Esophagus muscularis mucosa (tissue), 4 donors: ENCODE data around the gene TAAR8. TPM values are rescaled to one million over a fixed set of nuclear protein-coding genes. Genes with fewer than 3 reads are reported as not detected.

Experiments
- DNase-seq: peaks from one replicate; pipeline ENCODE4 v3.0.0-alpha.2; 2017; ENCODE audit errors: extremely low spot score
- H3K27ac ChIP-seq, 4 donors: fragments of 200-600 bp; sonication (generic); replicated peaks in 1 of 4; 1 replicate in 3 of 4; 2 replicates in 1 of 4; pipeline ENCODE4 v1.5.1; 2016 to 2019; ENCODE audit warnings: mild to moderate bottlenecking in 1 of 4
- H3K27me3 ChIP-seq, 4 donors: fragments of 200-600 bp; sonication (generic); one replicate each; pipeline versions ENCODE4 v1.5.1 to v1.6.0; 2016 to 2019
- H3K36me3 ChIP-seq, 4 donors: fragments of 200-600 bp; sonication (generic); one replicate each; pipeline ENCODE4 v1.5.1; 2016 to 2019
- H3K4me1 ChIP-seq, 4 donors: fragments of 200-600 bp; sonication (generic); one replicate each; pipeline ENCODE4 v1.5.1; 2016 to 2019
- H3K4me3 ChIP-seq, 4 donors: fragments of 200-600 bp; sonication (generic); 1 replicate in 2 of 4; 2 replicates in 2 of 4; pipeline ENCODE4 v1.5.1; 2016 to 2019; ENCODE audit warnings: mild to moderate bottlenecking in 4 of 4, moderate library complexity in 1 of 4
- H3K9me3 ChIP-seq, 4 donors: fragments of 200-600 bp; sonication (generic); 1 replicate in 3 of 4; 2 replicates in 1 of 4; pipeline ENCODE4 v1.5.1; 2016 to 2019
- EP300 ChIP-seq: sonication (generic); formaldehyde crosslinking; IDR thresholded peaks from one replicate; pipeline ENCODE4 v1.6.1; 2017; ENCODE audit warnings: antibody characterized with exemption
- POLR2A ChIP-seq: fragments of 450-650 bp; IDR thresholded peaks from one replicate; pipeline ENCODE4 v1.6.1; 2017; ENCODE audit warnings: antibody characterized with exemption, moderate library complexity, mild to moderate bottlenecking, low read depth
- POLR2AphosphoS5 ChIP-seq, 2 donors: sonication (generic); formaldehyde crosslinking; IDR thresholded peaks; one replicate each; pipeline ENCODE4 v1.6.1; 2017; ENCODE audit warnings: antibody characterized with exemption in 2 of 2
- WGBS: methylation state at CpG from one replicate; pipeline ENCODE4 v1.1.5; 2018; 5-methylcytosine and 5-hydroxymethylcytosine counted together
- intact Hi-C: fragments of 100-400 bp; cut with DNase I; formaldehyde crosslinking; loops from one replicate; pipeline ENCODE4 v1.15.1; 2023
- total RNA-seq, 4 donors: library from RNA; depleted of rRNA; stranded (reverse); fragments of >200 nt; gene quantifications; one replicate each; pipeline versions ENCODE4 v1.1.0 to v1.2.1, GENCODE V29; 2016
- TF ChIP-seq, protein P1 (sequence below), 3 experiments: fragments of 200-600 bp in 2 of 3; fragments of 450-650 bp in 1 of 3; sonication (generic) in 2 of 3; IDR thresholded peaks; one replicate each; pipeline ENCODE4 v1.5.1; 2017 to 2019; ENCODE audit warnings: antibody characterized with exemption in 3 of 3, mild to moderate bottlenecking in 2 of 3, moderate library complexity in 1 of 3

TAAR8 gene
- total RNA-seq, 4 donors from 2014 or later = not detected

DNA sequence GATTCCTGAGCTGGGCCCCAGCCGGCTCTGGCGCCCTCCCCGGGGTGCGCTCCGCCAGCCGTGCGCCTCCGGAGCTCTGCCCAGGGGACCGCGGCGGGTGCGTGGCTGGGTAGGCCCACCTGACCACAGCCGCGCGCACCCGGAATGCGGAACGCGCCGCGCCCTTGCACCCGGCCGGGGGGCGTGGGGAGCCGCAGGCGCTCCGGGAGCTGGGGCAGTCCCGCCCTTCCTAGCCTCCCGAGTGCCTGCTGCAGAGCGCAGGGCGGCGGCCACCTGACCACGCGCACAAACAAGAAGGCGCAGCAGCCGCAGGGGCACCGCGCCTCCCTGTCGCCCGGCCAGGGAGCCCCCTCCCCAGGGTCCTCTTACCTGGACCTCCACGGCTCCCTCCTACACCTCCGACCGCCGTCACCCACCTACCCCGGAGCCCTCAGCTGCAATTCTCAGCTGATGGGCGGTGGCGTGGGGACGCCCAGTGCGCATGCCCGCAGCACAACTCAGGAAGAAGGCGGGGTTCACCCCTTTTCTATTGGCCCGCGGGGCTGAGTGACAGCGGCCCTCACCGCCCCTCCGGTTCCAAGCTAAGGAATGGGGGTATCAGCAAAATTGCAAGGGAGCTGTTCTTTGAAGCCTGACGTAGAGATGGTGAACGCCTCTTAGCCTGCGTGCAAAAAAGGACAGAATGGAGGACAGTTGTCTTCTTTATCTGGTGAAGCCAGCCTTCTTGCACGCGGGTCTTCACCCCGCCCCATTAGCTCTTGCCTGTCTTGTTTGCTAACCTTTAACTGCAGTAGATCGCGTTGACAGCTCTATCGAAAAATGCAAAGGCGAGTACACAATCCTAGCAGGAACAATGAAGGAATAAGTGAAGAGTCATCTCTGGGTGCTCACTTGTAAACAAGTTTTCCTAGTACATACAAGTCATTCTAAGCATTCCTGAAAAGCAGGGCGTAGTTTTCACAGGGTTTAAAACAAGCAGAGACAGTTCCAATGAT lies 39.5 kb upstream of the TAAR8 start, which contains the start of gene STX7:
Gene STX7, minus strand, starts transcription at position 479 of the 995 bp plus-strand sequence. CDS start 9,586 bp downstream, outside the sequence.
- DNase-seq = peak; percentile 97
- Histone ChIP-seq H3K36me3 (no peaks in the 10 kb centered on the region), H3K4me3 (peak within 1 kb of the TSS; percentile 77 to 83 (median 81)), H3K27me3 (no peaks in the 10 kb centered on the region), H3K9me3 (no peaks in the 10 kb centered on the region), H3K4me1 (peaks cover 29 to 46% (median 43%) of the 10 kb centered on the region in 4 donors), H3K27ac (peak within 1 kb of the TSS; percentile 86 to 87 (median 86))
- intact Hi-C loops = no loop called here
- under 1% methylated on average over 53 of the region's 67 CpGs for WGBS
- TF ChIP-seq, protein P1, sequence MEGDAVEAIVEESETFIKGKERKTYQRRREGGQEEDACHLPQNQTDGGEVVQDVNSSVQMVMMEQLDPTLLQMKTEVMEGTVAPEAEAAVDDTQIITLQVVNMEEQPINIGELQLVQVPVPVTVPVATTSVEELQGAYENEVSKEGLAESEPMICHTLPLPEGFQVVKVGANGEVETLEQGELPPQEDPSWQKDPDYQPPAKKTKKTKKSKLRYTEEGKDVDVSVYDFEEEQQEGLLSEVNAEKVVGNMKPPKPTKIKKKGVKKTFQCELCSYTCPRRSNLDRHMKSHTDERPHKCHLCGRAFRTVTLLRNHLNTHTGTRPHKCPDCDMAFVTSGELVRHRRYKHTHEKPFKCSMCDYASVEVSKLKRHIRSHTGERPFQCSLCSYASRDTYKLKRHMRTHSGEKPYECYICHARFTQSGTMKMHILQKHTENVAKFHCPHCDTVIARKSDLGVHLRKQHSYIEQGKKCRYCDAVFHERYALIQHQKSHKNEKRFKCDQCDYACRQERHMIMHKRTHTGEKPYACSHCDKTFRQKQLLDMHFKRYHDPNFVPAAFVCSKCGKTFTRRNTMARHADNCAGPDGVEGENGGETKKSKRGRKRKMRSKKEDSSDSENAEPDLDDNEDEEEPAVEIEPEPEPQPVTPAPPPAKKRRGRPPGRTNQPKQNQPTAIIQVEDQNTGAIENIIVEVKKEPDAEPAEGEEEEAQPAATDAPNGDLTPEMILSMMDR (IDR thresholded peaks at IDR 0.05) = no peak
- TF ChIP-seq POLR2A = peak; percentile 77
- TF ChIP-seq EP300 = no peak
- peak; percentile 90 to 94 for TF ChIP-seq POLR2AphosphoS5 (IDR thresholded peaks at IDR 0.05)

DNA sequence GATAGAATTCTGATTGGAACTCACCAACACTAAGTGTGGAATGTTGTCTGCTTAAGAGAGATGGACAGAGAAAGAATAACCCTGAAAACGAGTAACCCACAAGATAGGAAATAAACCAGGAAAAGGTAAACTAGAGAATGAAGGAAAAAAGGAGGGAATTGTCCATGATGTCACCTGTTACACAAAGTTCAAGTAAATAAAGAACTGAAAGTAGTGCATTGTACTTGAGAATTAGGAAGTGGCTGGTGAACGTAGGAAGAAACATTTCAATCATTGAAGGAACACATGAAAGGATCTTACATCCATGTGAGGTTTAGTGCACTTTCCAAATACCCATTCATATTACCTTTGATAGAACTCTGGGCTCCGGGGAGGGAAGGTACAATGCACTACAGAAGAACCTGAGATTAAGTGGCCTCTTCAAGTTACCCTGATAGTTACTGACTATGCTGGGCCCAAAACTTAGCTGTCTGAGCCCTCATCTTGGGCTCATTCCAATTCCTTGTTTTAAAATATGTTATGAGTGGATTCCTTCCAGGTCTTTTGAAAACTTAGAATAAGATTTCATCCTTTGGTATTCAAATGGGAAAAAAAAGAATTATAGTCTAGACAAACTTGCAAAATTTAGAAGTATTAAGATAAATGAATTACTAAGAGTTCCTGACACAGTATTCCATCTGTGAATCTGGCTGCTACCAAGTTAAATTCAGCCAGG lies 38.5 kb upstream of the TAAR8 start:
- Histone ChIP-seq H3K27me3 (no peaks in the 10 kb centered on the region), H3K4me1 (peaks cover 26 to 40% (median 38%) of the 10 kb centered on the region in 4 donors), H3K4me3 (peak overlapping the region; percentile 77 to 83 (median 81)), H3K9me3 (no peaks in the 10 kb centered on the region), H3K27ac (peak overlapping the region; percentile 86 to 87 (median 86)), H3K36me3 (no peaks in the 10 kb centered on the region)
- TF ChIP-seq EP300 = no peak
- TF ChIP-seq, protein P1 (IDR thresholded peaks at IDR 0.05) = no peak
- TF ChIP-seq POLR2AphosphoS5 (IDR thresholded peaks at IDR 0.05) = no peak
- no peak for TF ChIP-seq POLR2A
- intact Hi-C loops = no loop called here
- WGBS = 50% methylated on average over 3 of the region's 3 CpGs
- DNase-seq = no peak

DNA sequence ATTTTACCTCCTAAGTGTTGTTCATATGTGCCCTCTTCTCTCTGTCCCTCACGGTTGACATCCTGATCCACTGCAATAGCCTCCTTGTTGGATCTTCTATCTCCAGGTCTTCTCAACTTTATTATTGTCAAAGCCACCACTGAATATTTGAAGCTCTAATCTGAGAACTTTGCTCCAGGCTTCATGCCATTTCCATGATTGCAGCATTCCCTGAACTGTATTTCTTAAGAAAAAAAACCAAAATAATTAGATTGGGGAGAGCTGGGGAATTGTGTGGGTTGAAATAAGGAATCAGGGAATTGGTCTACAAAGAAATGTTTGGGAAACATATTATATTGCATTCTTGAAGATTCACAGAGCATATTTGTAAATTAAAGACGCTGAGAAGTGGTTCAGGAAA lies 37.1 kb upstream of the TAAR8 start:
- Histone ChIP-seq H3K27me3 (no peaks in the 10 kb centered on the region), H3K27ac (no peak overlapping the region), H3K4me3 (no peak overlapping the region), H3K4me1 (peaks cover 26 to 31% (median 30%) of the 10 kb centered on the region in 4 donors), H3K9me3 (no peaks in the 10 kb centered on the region), H3K36me3 (no peaks in the 10 kb centered on the region)
- no peak for DNase-seq
- WGBS = 47% methylated on average over 2 of the region's 2 CpGs
- TF ChIP-seq, protein P1 (IDR thresholded peaks at IDR 0.05) = no peak
- TF ChIP-seq POLR2A (no peak), POLR2AphosphoS5 (IDR thresholded peaks at IDR 0.05) (no peak), EP300 (no peak)
- intact Hi-C loops = no loop called here

DNA sequence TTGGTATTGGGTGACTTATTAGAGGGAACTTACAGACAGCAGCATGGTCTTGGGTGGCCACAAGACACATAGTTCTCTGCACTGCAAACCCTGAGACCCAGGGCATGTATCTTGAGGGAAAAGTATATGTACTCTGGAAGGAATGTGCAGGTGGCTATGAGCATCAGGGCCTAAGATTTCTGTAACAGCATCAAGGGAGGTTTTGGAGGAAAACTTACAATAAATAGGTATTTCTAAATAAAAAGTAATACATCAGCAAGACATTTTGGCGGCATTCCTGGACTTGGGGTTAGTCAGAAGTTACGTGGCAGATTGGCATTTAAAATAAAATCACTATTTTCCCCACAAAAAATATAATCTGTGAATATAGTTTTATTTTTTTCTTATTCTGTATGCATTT lies 31.5 kb upstream of the TAAR8 start:
- Histone ChIP-seq H3K4me3 (no peak overlapping the region), H3K27ac (no peak overlapping the region), H3K4me1 (no peaks in the 10 kb centered on the region), H3K9me3 (no peaks in the 10 kb centered on the region), H3K27me3 (no peaks in the 10 kb centered on the region), H3K36me3 (no peaks in the 10 kb centered on the region)
- intact Hi-C loops = no loop called here
- TF ChIP-seq EP300 (no peak), POLR2A (no peak), POLR2AphosphoS5 (IDR thresholded peaks at IDR 0.05) (no peak)
- TF ChIP-seq, protein P1 (IDR thresholded peaks at IDR 0.05) = no peak
- DNase-seq = no peak
- WGBS = 69% methylated on average over 2 of the region's 2 CpGs
